H1 (cell line): ENCODE data around the gene NUTM2D.
"Not testable (repeated sequence)": the region's sequence is repeated elsewhere in the genome, so short reads cannot be mapped to it uniquely, and the experiment has no call there.

ENCODE experiments used
- BACH1 ChIP-seq: IDR thresholded peaks from 2 replicates; pipeline ENCODE4 v1.6.1; 2012; ENCODE audit warnings: low read length, improper control_type of control experiment
- CEBPB ChIP-seq: IDR thresholded peaks from 2 replicates; pipeline ENCODE4 v1.6.1; 2012; ENCODE audit warnings: low read depth, low read length
- CTCF ChIP-seq, 3 experiments: IDR thresholded peaks; 1 replicate in 2 of 3; 2 replicates in 1 of 3; pipeline versions ENCODE4 v1.5.1 to v1.6.1; 2011; ENCODE audit warnings: low read length in 3 of 3, mild to moderate bottlenecking in 3 of 3, inconsistent platforms in 2 of 3, low read depth in 1 of 3, moderate library complexity in 1 of 3; ENCODE audit not compliant: insufficient read depth in 1 of 3; ENCODE audit errors: control extremely low read depth in 1 of 3
- EP300 ChIP-seq, 2 experiments: IDR thresholded peaks; 1 replicate in 1 of 2; 2 replicates in 1 of 2; pipeline ENCODE4 v1.6.1; 2011 to 2012; ENCODE audit warnings: low read depth in 2 of 2, low read length in 2 of 2, mild to moderate bottlenecking in 2 of 2, borderline replicate concordance in 1 of 2, inconsistent platforms in 1 of 2, moderate library complexity in 1 of 2
- JUN ChIP-seq: IDR thresholded peaks from 2 replicates; pipeline ENCODE4 v1.6.1; 2011; ENCODE audit warnings: low read depth, mild to moderate bottlenecking, improper control_type of control experiment, low read length
- POLR2A ChIP-seq, 2 experiments: IDR thresholded peaks; 1 replicate in 1 of 2; 2 replicates in 1 of 2; pipeline ENCODE4 v1.6.1; 2011; ENCODE audit warnings: low read depth in 2 of 2, low read length in 2 of 2, mild to moderate bottlenecking in 2 of 2; ENCODE audit errors: control extremely low read depth in 1 of 2
- RFX5 ChIP-seq: IDR thresholded peaks from 2 replicates; pipeline ENCODE4 v1.6.1; 2011; ENCODE audit warnings: low read depth, low read length, improper control_type of control experiment, borderline replicate concordance
- SIN3A ChIP-seq, 2 experiments: IDR thresholded peaks in 1 of 2; conservative IDR thresholded peaks in 1 of 2; 2 replicates each; pipeline ENCODE4 v1.6.1; 2011 to 2012; ENCODE audit warnings: low read length in 2 of 2, improper control_type of control experiment in 1 of 2, low read depth in 1 of 2, mild to moderate bottlenecking in 1 of 2
- SP1 ChIP-seq: IDR thresholded peaks from 2 replicates; pipeline ENCODE4 v1.6.1; 2011; ENCODE audit warnings: low read depth, low read length
- TBP ChIP-seq: IDR thresholded peaks from 2 replicates; pipeline ENCODE4 v1.6.1; 2011; ENCODE audit warnings: low read depth, low read length, improper control_type of control experiment
- TEAD4 ChIP-seq: IDR thresholded peaks from 2 replicates; pipeline ENCODE4 v1.6.1; 2012; ENCODE audit warnings: low read depth, low read length, inconsistent platforms, mixed read lengths

GRCh38 chr10:87391360-87391759 lies 33.8 kb downstream of the NUTM2D start:
- not testable (repeated sequence) for TF ChIP-seq CTCF (IDR thresholded peaks at IDR 0.05; ENCODE audit: control extremely low read depth in 1 of 3, insufficient read depth in 1 of 3, low read depth in 1 of 3, low read length in 3 of 3); TEAD4; SP1; CEBPB; JUN; SIN3A (conservative IDR thresholded peaks at IDR 0.05 in 1 of 2, IDR thresholded peaks at IDR 0.05 in 1 of 2; ENCODE audit: low read depth in 1 of 2, low read length in 2 of 2); BACH1; RFX5; TBP; POLR2A (IDR thresholded peaks at IDR 0.05; ENCODE audit: control extremely low read depth in 1 of 2, low read depth in 2 of 2, low read length in 2 of 2); EP300 (IDR thresholded peaks at IDR 0.05; ENCODE audit: borderline replicate concordance in 1 of 2, low read depth in 2 of 2, low read length in 2 of 2)
